WERI-Rb-1 (cell line): ENCODE measurements around the gene IQSEC3.

Experiments used
- DNase-seq: peaks from one replicate; pipeline ENCODE4 v3.0.0-alpha.2; 2020
- H3K27ac ChIP-seq: fragments of 250-450 bp; sonication (Bioruptor Pico); 2 replicates; pipeline ENCODE4 v1.5.1; 2020; ENCODE audit warnings: mild to moderate bottlenecking, moderate library complexity
- H3K27me3 ChIP-seq: fragments of 250-450 bp; sonication (Bioruptor Pico); 2 replicates; pipeline ENCODE4 v1.5.1; 2021; ENCODE audit warnings: mild to moderate bottlenecking, low read depth, moderate library complexity; ENCODE audit not compliant: insufficient read depth, severe bottlenecking
- H3K36me3 ChIP-seq: fragments of 250-450 bp; sonication (Bioruptor Pico); 2 replicates; pipeline ENCODE4 v1.5.1; 2020; ENCODE audit warnings: mild to moderate bottlenecking, moderate library complexity
- H3K4me3 ChIP-seq: 2 replicates; pipeline ENCODE4 v1.5.1; 2011; ENCODE audit warnings: low read depth, mild to moderate bottlenecking, control low read depth, low read length
- H3K9me3 ChIP-seq: fragments of 250-450 bp; sonication (Bioruptor Pico); 2 replicates; pipeline ENCODE4 v1.5.1; 2021; ENCODE audit warnings: mild to moderate bottlenecking, moderate library complexity; ENCODE audit not compliant: severe bottlenecking
- TF ChIP-seq, protein P1 (sequence below): IDR thresholded peaks from 2 replicates; pipeline ENCODE4 v1.5.1; 2011; ENCODE audit warnings: low read depth, mild to moderate bottlenecking, control low read depth, inconsistent platforms, low read length

Gene IQSEC3

GRCh38 chr12:193261-193660 is 126.7 kb downstream of the IQSEC3 start:
- Histone ChIP-seq H3K36me3 (no peaks in the 10 kb centered on the region), H3K9me3 (no peaks in the 10 kb centered on the region), H3K4me3 (no peak overlapping the region), H3K27me3 (no peaks in the 10 kb centered on the region), H3K27ac (no peak overlapping the region)
- DNase-seq, result no peak
- TF ChIP-seq, protein P1, sequence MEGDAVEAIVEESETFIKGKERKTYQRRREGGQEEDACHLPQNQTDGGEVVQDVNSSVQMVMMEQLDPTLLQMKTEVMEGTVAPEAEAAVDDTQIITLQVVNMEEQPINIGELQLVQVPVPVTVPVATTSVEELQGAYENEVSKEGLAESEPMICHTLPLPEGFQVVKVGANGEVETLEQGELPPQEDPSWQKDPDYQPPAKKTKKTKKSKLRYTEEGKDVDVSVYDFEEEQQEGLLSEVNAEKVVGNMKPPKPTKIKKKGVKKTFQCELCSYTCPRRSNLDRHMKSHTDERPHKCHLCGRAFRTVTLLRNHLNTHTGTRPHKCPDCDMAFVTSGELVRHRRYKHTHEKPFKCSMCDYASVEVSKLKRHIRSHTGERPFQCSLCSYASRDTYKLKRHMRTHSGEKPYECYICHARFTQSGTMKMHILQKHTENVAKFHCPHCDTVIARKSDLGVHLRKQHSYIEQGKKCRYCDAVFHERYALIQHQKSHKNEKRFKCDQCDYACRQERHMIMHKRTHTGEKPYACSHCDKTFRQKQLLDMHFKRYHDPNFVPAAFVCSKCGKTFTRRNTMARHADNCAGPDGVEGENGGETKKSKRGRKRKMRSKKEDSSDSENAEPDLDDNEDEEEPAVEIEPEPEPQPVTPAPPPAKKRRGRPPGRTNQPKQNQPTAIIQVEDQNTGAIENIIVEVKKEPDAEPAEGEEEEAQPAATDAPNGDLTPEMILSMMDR, result no peak

GRCh38 chr12:194276-194675 is 127.7 kb downstream of the IQSEC3 start:
- Histone ChIP-seq H3K27ac (no peak overlapping the region), H3K9me3 (no peaks in the 10 kb centered on the region), H3K27me3 (no peaks in the 10 kb centered on the region), H3K36me3 (no peaks in the 10 kb centered on the region), H3K4me3 (no peak overlapping the region)
- TF ChIP-seq, protein P1, result no peak
- no peak for DNase-seq

DNA sequence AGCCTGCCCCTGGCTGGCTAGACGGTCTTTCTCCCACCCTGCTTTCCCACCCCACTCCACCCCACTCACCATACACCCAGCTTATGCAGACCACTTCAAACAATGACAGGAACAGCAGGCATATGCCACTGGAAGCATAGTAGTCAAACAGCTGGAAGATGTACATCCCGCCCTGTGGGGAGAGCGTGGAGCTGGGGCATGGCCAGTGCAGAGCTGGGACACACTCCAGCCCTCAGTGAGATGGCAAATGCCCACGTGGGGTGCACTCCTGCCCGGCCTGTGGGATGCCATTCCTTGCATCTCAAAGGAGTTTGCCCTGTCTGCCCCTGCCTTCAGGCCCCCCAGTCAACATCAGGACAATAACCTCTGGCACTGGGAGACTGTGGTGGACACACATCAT is 128.6 kb downstream of the IQSEC3 start:
- H3K27ac ChIP-seq, result no peak overlapping the region
- no peak overlapping the region for H3K4me3 ChIP-seq
- no peaks in the 10 kb centered on the region for H3K27me3 ChIP-seq
- TF ChIP-seq, protein P1, result no peak
- H3K36me3 ChIP-seq, result no peaks in the 10 kb centered on the region
- DNase-seq, result no peak
- H3K9me3 ChIP-seq, result no peaks in the 10 kb centered on the region

DNA sequence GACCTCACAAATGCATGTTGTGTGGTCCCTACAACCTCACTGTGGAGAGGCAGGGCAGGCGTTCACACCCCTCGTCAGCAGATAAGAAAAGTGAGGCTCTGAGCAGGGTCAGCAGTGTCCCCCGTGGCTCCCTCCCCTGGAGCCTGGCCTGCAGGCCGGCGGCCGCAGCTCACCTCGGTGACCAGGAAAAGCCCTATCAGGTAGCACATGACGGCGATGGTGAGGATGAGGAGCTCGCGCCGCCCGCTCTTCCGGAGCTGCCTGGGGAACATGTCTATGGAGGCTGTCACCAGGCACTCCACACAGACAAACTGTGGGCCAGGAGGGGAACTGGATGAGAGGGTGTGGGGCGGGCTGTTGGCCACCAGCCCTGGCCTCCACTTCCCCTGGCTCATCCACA is 129.4 kb downstream of the IQSEC3 start:
- Histone ChIP-seq H3K9me3 (no peaks in the 10 kb centered on the region), H3K27ac (no peak overlapping the region), H3K27me3 (no peaks in the 10 kb centered on the region), H3K36me3 (no peaks in the 10 kb centered on the region), H3K4me3 (no peak overlapping the region)
- no peak for DNase-seq
- TF ChIP-seq, protein P1, result no peak

DNA sequence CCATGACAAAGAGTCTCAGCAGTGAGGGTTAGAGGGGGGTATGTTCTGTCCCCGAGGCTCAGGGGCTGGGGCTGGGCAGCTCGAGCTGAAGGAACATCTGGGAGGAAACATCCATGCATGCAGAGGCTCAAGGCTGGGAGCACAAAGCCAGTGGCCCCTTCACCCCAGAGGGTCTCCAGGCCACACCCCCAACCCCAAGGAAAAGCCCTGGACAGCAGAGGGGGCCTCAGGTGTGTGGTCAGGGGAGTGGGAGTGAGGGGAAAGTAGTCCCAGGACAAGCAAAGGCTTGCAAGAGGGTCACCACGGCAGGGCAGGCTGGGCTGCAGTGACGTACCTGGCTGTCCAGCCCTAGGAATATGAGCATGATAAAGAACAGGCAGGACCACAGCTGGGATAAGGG is 129.9 kb downstream of the IQSEC3 start:
- no peaks in the 10 kb centered on the region for H3K36me3 ChIP-seq
- TF ChIP-seq, protein P1, result no peak
- no peaks in the 10 kb centered on the region for H3K27me3 ChIP-seq
- no peak overlapping the region for H3K27ac ChIP-seq
- no peak for DNase-seq
- H3K9me3 ChIP-seq, result no peaks in the 10 kb centered on the region
- no peak overlapping the region for H3K4me3 ChIP-seq

DNA sequence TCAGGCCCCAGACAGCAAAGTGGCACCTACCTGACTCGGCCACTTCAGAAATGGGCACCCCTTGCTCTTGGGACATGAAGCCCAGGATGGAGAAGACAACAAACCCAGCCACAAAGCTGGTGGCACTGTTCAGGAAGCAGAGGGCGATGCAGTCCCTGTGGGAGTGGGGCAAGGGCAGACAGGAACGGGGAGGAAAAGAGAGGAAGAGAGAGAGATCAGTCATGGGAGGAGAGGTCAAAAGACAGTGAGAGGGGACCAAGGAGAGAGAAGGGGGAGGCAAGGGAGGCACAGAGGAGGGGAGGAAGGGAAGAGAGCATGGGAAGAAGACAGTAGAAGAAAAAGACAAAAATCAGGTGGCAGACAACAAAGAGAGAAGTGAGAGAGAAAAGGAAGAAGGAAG is 130.8 kb downstream of the IQSEC3 start:
- Histone ChIP-seq H3K9me3 (no peaks in the 10 kb centered on the region), H3K27me3 (no peaks in the 10 kb centered on the region), H3K27ac (no peak overlapping the region), H3K36me3 (no peaks in the 10 kb centered on the region), H3K4me3 (no peak overlapping the region)
- TF ChIP-seq, protein P1, result no peak
- DNase-seq, result no peak
